ENCODE results near the gene MCMBP.

- TF ChIP-seq CHD2 (IDR thresholded peaks at IDR 0.05; ENCODE audit: low read length, partially characterized antibody) (peak; percentile 75), PBX3 (IDR thresholded peaks at IDR 0.05) (no peak)
Measured at GRCh38 chr10:119872860-119873681, 428 bp upstream of the MCMBP start.

All from SK-N-SH (cell line).